GM18868 (cell line): ENCODE measurements around the gene MT1M.
"Not testable (repeated sequence)": the region's sequence is repeated elsewhere in the genome, so short reads cannot be mapped to it uniquely, and the experiment has no call there.

Experiments
- ATAC-seq: cut with Tn5 transposase; IDR thresholded peaks from one replicate; pipeline ENCODE4 v1.9.1; 2021; ENCODE audit warnings: mild to moderate bottlenecking, moderate library complexity; ENCODE audit not compliant: unreplicated experiment

The MT1M gene

GRCh38 chr16:56645838-56646237, 13.4 kb downstream of the MT1M start:
- no peak for ATAC-seq

GRCh38 chr16:56647641-56648431, 15.4 kb downstream of the MT1M start:
- ATAC-seq, result no peak

- no peak for ATAC-seq
These were observed 16.8 kb downstream of the MT1M start for GRCh38 chr16:56649271-56649670.

GRCh38 chr16:56649820-56650219, 17.4 kb downstream of the MT1M start:
- no peak for ATAC-seq

GRCh38 chr16:56651586-56651985, 19.1 kb downstream of the MT1M start, which contains the start of gene MT1B:
TSS of gene MT1B (plus strand) at chr16:56651886. CDS start at chr16:56651954, 68 bp downstream.
- ATAC-seq, result no peak

- ATAC-seq, result no peak
These were observed 20.1 kb downstream of the MT1M start for GRCh38 chr16:56652600-56652999.

- ATAC-seq, result no peak
These were observed 20.8 kb downstream of the MT1M start for GRCh38 chr16:56653218-56653617.

GRCh38 chr16:56657555-56658326, 25.3 kb downstream of the MT1M start, which contains the start of gene MT1F:
TSS of gene MT1F (plus strand) at chr16:56657959. CDS start at chr16:56658059, 100 bp downstream.
- peak; percentile 57 for ATAC-seq

- no peak for ATAC-seq
These were observed 25.9 kb downstream of the MT1M start for GRCh38 chr16:56658327-56658875.

- no peak for ATAC-seq
These were observed 30.2 kb downstream of the MT1M start for GRCh38 chr16:56662357-56663354.

GRCh38 chr16:56664506-56664905, 32.0 kb downstream of the MT1M start:
- ATAC-seq, result no peak

GRCh38 chr16:56665286-56666261, 33.1 kb downstream of the MT1M start:
- not testable (repeated sequence) for ATAC-seq

- ATAC-seq, result no peak
These were observed 35.4 kb downstream of the MT1M start, which contains the start of gene MT1G for GRCh38 chr16:56667581-56668571. TSS of gene MT1G (minus strand) at chr16:56668065. CDS start at chr16:56667993, 72 bp downstream.

GRCh38 chr16:56669005-56669839, 36.8 kb downstream of the MT1M start, which contains the start of gene MT1H:
TSS of gene MT1H (plus strand) at chr16:56669814. CDS start at chr16:56669885, 71 bp downstream.
- ATAC-seq, result no peak

GRCh38 chr16:56669840-56670619, 37.6 kb downstream of the MT1M start:
- no peak for ATAC-seq

- ATAC-seq, result no peak
These were observed 38.1 kb downstream of the MT1M start for GRCh38 chr16:56670620-56670934.
